ENCODE results near the gene MED15. TPM values are rescaled to one million over a fixed set of nuclear protein-coding genes. Genes with fewer than 3 reads are reported as not detected.
A peak's percentile ranks its signal among the peaks of the same experiment; 100 is the strongest.

Gene MED15
- total and polyA plus RNA-seq, 2 experiments from 2014 or later, result 29.2 to 43.5 TPM

- no peak for ATAC-seq
- H3K27me3 Mint-ChIP-seq (ENCODE audit: insufficient read depth, low read depth, poor library complexity), result peaks cover 4% of the 10 kb centered on the region
- Histone ChIP-seq H2AFZ (no peak overlapping the region), H4K20me1 (replicated peaks; ENCODE audit: insufficient read depth) (peaks cover 11% of the 10 kb centered on the region), H3K4me3 (no peak overlapping the region), H3K27ac (ENCODE audit: low read depth) (no peak overlapping the region), H3F3A (replicated peaks; ENCODE audit: low read depth) (no peaks in the 10 kb centered on the region), H3K27me3 (ENCODE audit: insufficient read depth) (no peaks in the 10 kb centered on the region), H3K36me3 (ENCODE audit: insufficient read depth) (no peaks in the 10 kb centered on the region), H3K4me2 (no peak overlapping the region), H3K9me2 (ENCODE audit: insufficient read depth) (no peaks in the 10 kb centered on the region), H3K79me2 (replicated peaks; ENCODE audit: insufficient read depth) (peaks cover 75% of the 10 kb centered on the region), H3K4me1 (ENCODE audit: insufficient read depth) (peaks cover 13% of the 10 kb centered on the region)
- H3K36me3 Mint-ChIP-seq (ENCODE audit: low read depth), result peaks cover 24% of the 10 kb centered on the region
- no peak for DNase-seq (ENCODE audit: low spot score)
- H3K4me3 Mint-ChIP-seq, result no peak overlapping the region
- H3K4me1 Mint-ChIP-seq, result peaks cover 30% of the 10 kb centered on the region
- H3K9me3 Mint-ChIP-seq, result peaks cover 6% of the 10 kb centered on the region
- TF ChIP-seq EZH2phosphoT487 (IDR thresholded peaks at IDR 0.05; ENCODE audit: unreplicated experiment) (no peak), CREB1 (CRISPR knock-in tag; IDR thresholded peaks at IDR 0.05; ENCODE audit: low read depth) (no peak), REST (IDR thresholded peaks at IDR 0.05; ENCODE audit: unreplicated experiment) (no peak), ZNF462 (CRISPR knock-in tag; IDR thresholded peaks at IDR 0.05) (no peak), JUNB (IDR thresholded peaks at IDR 0.05; ENCODE audit: unreplicated experiment) (no peak), ETS1 (IDR thresholded peaks at IDR 0.05) (no peak), ZNF114 (CRISPR knock-in tag; IDR thresholded peaks at IDR 0.05) (no peak), CTCF (conservative IDR thresholded peaks at IDR 0.05; ENCODE audit: low read depth in 2 of 2) (no peak), POLR2AphosphoS5 (IDR thresholded peaks at IDR 0.05; ENCODE audit: low read depth) (no peak), STAT1 (IDR thresholded peaks at IDR 0.05; ENCODE audit: unreplicated experiment) (no peak), ZNF331 (CRISPR knock-in tag; IDR thresholded peaks at IDR 0.05; ENCODE audit: low read depth) (no peak), EZH2 (IDR thresholded peaks at IDR 0.05; ENCODE audit: low read depth, unreplicated experiment) (no peak), NANOG (IDR thresholded peaks at IDR 0.05; ENCODE audit: borderline replicate concordance) (no peak)
- peak overlapping the region; percentile 76 for H3K27ac Mint-ChIP-seq
These were observed 25.0 kb downstream of the MED15 start for GRCh38 chr22:20532256-20532993.
